HEK293 (cell line): ENCODE measurements around the gene CNIH3.

Experiments used
- CTCF ChIA-PET: fragments of 350-600 bp; formaldehyde crosslinking; extraction: SDS; loops from one replicate; lab custom pipeline; 2021; ENCODE audit warnings: antibody characterized with exemption; lab: Yijun Ruan, JAX
- POLR2A ChIA-PET: fragments of 300-600 bp; formaldehyde crosslinking; extraction: SDS; loops from one replicate; lab custom pipeline; 2020; ENCODE audit warnings: antibody characterized with exemption, inconsistent platforms; lab: Yijun Ruan, JAX
- H3K27ac ChIP-seq: fragments of 200-500 bp; sonication (Bioruptor generic); 2 replicates; pipeline ENCODE4 v1.5.1; 2014; ENCODE audit warnings: low read depth, low read length, control low read depth, inconsistent platforms; ENCODE audit errors: extremely low read depth
- H3K36me3 ChIP-seq, 2 experiments: fragments of 200-500 bp in 1 of 2; sonication (Bioruptor generic) in 1 of 2; 1 replicate in 1 of 2; 2 replicates in 1 of 2; pipeline ENCODE4 v1.5.1; 2014 to 2017; ENCODE audit warnings: inconsistent platforms in 2 of 2, low read length in 2 of 2; ENCODE audit not compliant: control insufficient read depth in 2 of 2, insufficient read depth in 1 of 2
- H3K4me1 ChIP-seq: fragments of 200-500 bp; sonication (Bioruptor generic); 2 replicates; pipeline ENCODE4 v1.5.1; 2014; ENCODE audit warnings: mild to moderate bottlenecking, low read length, inconsistent platforms; ENCODE audit not compliant: control insufficient read depth, insufficient read depth
- H3K4me3 ChIP-seq: 2 replicates; pipeline ENCODE4 v1.5.1; 2011; ENCODE audit warnings: low read depth, mild to moderate bottlenecking, control low read depth, low read length, moderate library complexity
- H3K9me3 ChIP-seq: fragments of 200-500 bp; sonication (Bioruptor generic); 2 replicates; pipeline ENCODE4 v1.5.1; 2014; ENCODE audit warnings: low read depth, low read length, inconsistent platforms; ENCODE audit not compliant: control insufficient read depth, insufficient read depth
- GLIS2 ChIP-seq: fragments of 450-650 bp; formaldehyde crosslinking; IDR thresholded peaks from 2 replicates; pipeline ENCODE4 v1.5.1; 2016; ENCODE audit warnings: missing biosample characterization, missing genetic modification characterization
- HOXA7 ChIP-seq: sonication (generic); formaldehyde crosslinking; IDR thresholded peaks from 2 replicates; pipeline ENCODE4 v1.8.1; 2022; ENCODE audit warnings: missing genetic modification reagents, borderline replicate concordance
- MZF1 ChIP-seq: fragments of 450-650 bp; formaldehyde crosslinking; IDR thresholded peaks from 2 replicates; pipeline ENCODE4 v1.5.1; 2017; ENCODE audit warnings: missing biosample characterization, missing genetic modification characterization, borderline replicate concordance
- RBAK ChIP-seq: fragments of 450-650 bp; formaldehyde crosslinking; IDR thresholded peaks from 2 replicates; pipeline ENCODE4 v1.5.1; 2016; ENCODE audit warnings: missing biosample characterization, missing genetic modification characterization
- SCRT2 ChIP-seq: fragments of 450-650 bp; formaldehyde crosslinking; IDR thresholded peaks from 2 replicates; pipeline ENCODE4 v1.5.1; 2016; ENCODE audit warnings: missing biosample characterization, missing genetic modification characterization
- SETDB1 ChIP-seq: IDR thresholded peaks from one replicate; pipeline ENCODE4 v1.6.1; 2017; ENCODE audit warnings: mild to moderate bottlenecking, low read length, moderate library complexity, mixed read lengths; ENCODE audit not compliant: insufficient read length
- ZBTB20 ChIP-seq: fragments of 450-650 bp; formaldehyde crosslinking; IDR thresholded peaks from 2 replicates; pipeline ENCODE4 v1.5.1; 2016; ENCODE audit warnings: missing biosample characterization, missing genetic modification characterization
- ZFP37 ChIP-seq: fragments of 450-650 bp; formaldehyde crosslinking; IDR thresholded peaks from 2 replicates; pipeline ENCODE4 v1.5.1; 2016; ENCODE audit warnings: missing biosample characterization, missing genetic modification characterization
- ZIC2 ChIP-seq: fragments of 450-650 bp; formaldehyde crosslinking; IDR thresholded peaks from 2 replicates; pipeline ENCODE4 v1.5.1; 2016; ENCODE audit warnings: missing biosample characterization, missing genetic modification characterization
- ZNF146 ChIP-seq: fragments of 450-650 bp; formaldehyde crosslinking; IDR thresholded peaks from 2 replicates; pipeline ENCODE4 v1.5.1; 2016; ENCODE audit warnings: missing biosample characterization, missing genetic modification characterization
- ZNF223 ChIP-seq: fragments of 450-650 bp; formaldehyde crosslinking; IDR thresholded peaks from 2 replicates; pipeline ENCODE4 v1.5.1; 2016; ENCODE audit warnings: missing biosample characterization, missing genetic modification characterization
- ZNF23 ChIP-seq: fragments of 450-650 bp; formaldehyde crosslinking; IDR thresholded peaks from 2 replicates; pipeline ENCODE4 v1.5.1; 2016; ENCODE audit warnings: missing biosample characterization, missing genetic modification characterization, borderline replicate concordance
- ZNF266 ChIP-seq: fragments of 450-650 bp; formaldehyde crosslinking; IDR thresholded peaks from 2 replicates; pipeline ENCODE4 v1.5.1; 2016; ENCODE audit warnings: missing biosample characterization, missing genetic modification characterization, low read depth
- ZNF274 ChIP-seq, 2 experiments: fragments of 200-500 bp in 1 of 2; fragments of 450-650 bp in 1 of 2; sonication (Bioruptor generic) in 1 of 2; formaldehyde crosslinking in 1 of 2; IDR thresholded peaks; 2 replicates each; pipeline versions ENCODE4 v1.5.1 to v1.6.1; 2014 to 2016; ENCODE audit warnings: borderline replicate concordance in 1 of 2, inconsistent platforms in 1 of 2, low read length in 1 of 2, missing biosample characterization in 1 of 2, missing genetic modification characterization in 1 of 2
- ZNF335 ChIP-seq: fragments of 450-650 bp; formaldehyde crosslinking; conservative IDR thresholded peaks from 2 replicates; pipeline ENCODE4 v1.5.1; 2016; ENCODE audit warnings: missing biosample characterization, missing genetic modification characterization
- ZNF433 ChIP-seq: fragments of 450-650 bp; formaldehyde crosslinking; IDR thresholded peaks from 2 replicates; pipeline ENCODE4 v1.5.1; 2016; ENCODE audit warnings: missing biosample characterization, missing genetic modification characterization, low read depth
- ZNF610 ChIP-seq: fragments of 450-650 bp; formaldehyde crosslinking; IDR thresholded peaks from 2 replicates; pipeline ENCODE4 v1.5.1; 2016; ENCODE audit warnings: missing biosample characterization, missing genetic modification characterization, borderline replicate concordance
- ZNF623 ChIP-seq: fragments of 450-650 bp; formaldehyde crosslinking; IDR thresholded peaks from 2 replicates; pipeline ENCODE4 v1.5.1; 2016; ENCODE audit warnings: missing biosample characterization, missing genetic modification characterization
- ZNF670 ChIP-seq: fragments of 450-650 bp; formaldehyde crosslinking; IDR thresholded peaks from 2 replicates; pipeline ENCODE4 v1.5.1; 2016; ENCODE audit warnings: missing biosample characterization, missing genetic modification characterization, low read depth
- ZNF677 ChIP-seq: fragments of 450-650 bp; IDR thresholded peaks from 2 replicates; pipeline ENCODE4 v1.5.0; 2018; ENCODE audit warnings: missing biosample characterization, mild to moderate bottlenecking, missing genetic modification characterization, moderate library complexity
- ZNF747 ChIP-seq: fragments of 450-650 bp; formaldehyde crosslinking; IDR thresholded peaks from 2 replicates; pipeline ENCODE4 v1.5.1; 2016; ENCODE audit warnings: missing biosample characterization, missing genetic modification characterization
- ZNF776 ChIP-seq: fragments of 450-650 bp; formaldehyde crosslinking; IDR thresholded peaks from 2 replicates; pipeline ENCODE4 v1.5.0; 2017; ENCODE audit warnings: missing biosample characterization, missing genetic modification characterization, borderline replicate concordance
- ZXDB ChIP-seq: fragments of 450-650 bp; formaldehyde crosslinking; IDR thresholded peaks from 2 replicates; pipeline ENCODE4 v1.5.1; 2016; ENCODE audit warnings: missing biosample characterization, missing genetic modification characterization
- TF ChIP-seq, protein P1 (sequence below): fragments of 450-650 bp; formaldehyde crosslinking; IDR thresholded peaks from 2 replicates; pipeline ENCODE4 v1.5.1; 2016; ENCODE audit warnings: missing biosample characterization, missing genetic modification characterization, borderline replicate concordance
- TF ChIP-seq, protein P2 (sequence below): fragments of 450-650 bp; IDR thresholded peaks from 2 replicates; pipeline ENCODE4 v1.5.1; 2018; ENCODE audit warnings: missing biosample characterization, missing genetic modification characterization
- TF ChIP-seq, protein P3 (sequence below): fragments of 450-650 bp; formaldehyde crosslinking; IDR thresholded peaks from 2 replicates; pipeline ENCODE4 v1.5.1; 2016; ENCODE audit warnings: missing biosample characterization, missing genetic modification characterization
- TF ChIP-seq, protein P4 (sequence below): fragments of 450-650 bp; formaldehyde crosslinking; IDR thresholded peaks from 2 replicates; pipeline ENCODE4 v1.5.1; 2016; ENCODE audit warnings: missing biosample characterization, missing genetic modification characterization

The CNIH3 gene

DNA sequence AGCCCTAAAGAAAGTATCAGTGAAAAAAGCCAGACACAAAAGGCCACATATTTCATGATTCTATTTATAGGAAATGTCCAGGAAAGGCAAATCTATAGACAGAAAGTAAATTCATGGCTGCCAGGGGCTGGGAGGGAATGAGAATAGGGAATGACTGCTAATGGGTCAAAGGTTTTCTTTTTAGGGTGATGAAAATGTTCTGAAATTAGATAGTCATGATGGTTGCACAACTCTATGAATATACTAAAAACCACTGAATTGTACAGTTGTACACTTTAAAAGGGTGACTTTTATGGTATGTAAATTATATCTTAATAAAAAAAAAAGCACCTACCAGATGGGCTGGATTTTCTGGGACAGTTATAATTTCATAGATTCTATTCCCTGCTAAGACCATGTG lies 114.8 kb downstream of the CNIH3 start:
- Histone ChIP-seq H3K27ac (no peak overlapping the region), H3K4me1 (peaks cover 4% of the 10 kb centered on the region; the same call in 1 of the 2 replicates), H3K9me3 (no peaks in the 10 kb centered on the region), H3K36me3 (no peaks in the 10 kb centered on the region), H3K4me3 (no peak overlapping the region)
- TF ChIP-seq ZNF23 (no peak), ZXDB (tag by site-specific recombination) (no peak), ZNF677 (tag by site-specific recombination) (no peak), ZNF266 (no peak), ZNF747 (no peak), ZNF335 (peak; percentile 19; the same call in 1 of the 2 replicates), MZF1 (tag by site-specific recombination) (no peak), ZNF146 (tag by site-specific recombination) (no peak), HOXA7 (CRISPR knock-in tag) (no peak)
- CTCF ChIA-PET: interaction anchor here (0.9 kb wide), 1 partner anchor 121 kb away, joined by 4 read pairs; no protein-coding TSS in a partner anchor
- POLR2A ChIA-PET: no interaction called here

DNA sequence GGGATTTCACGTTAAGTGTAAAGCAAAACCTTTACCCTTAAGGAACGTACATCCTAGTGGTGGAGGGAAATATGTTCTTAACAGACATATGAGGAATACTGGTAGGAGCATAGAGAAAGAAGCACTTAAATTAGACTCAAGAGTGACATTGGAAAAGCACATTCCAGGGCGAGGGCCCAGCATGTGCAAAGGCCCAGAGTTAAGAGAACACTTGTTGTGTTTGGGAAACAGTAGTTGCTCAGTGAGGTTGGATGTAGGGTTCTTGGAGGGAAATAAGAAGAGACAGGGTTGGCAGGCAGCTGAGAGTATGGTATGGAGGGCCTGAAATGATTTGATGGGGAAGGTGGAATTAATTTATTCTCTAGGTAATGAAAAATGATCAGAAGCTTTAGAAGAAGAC lies 115.5 kb downstream of the CNIH3 start:
- H3K27ac ChIP-seq: no peak overlapping the region
- H3K4me3 ChIP-seq: no peak overlapping the region
- CTCF ChIA-PET: interaction anchor here (1.2 kb wide), 1 partner anchor 23 kb away, joined by 3 read pairs; no protein-coding TSS in a partner anchor
- H3K9me3 ChIP-seq: no peaks in the 10 kb centered on the region
- peaks cover 4% of the 10 kb centered on the region for H3K4me1 ChIP-seq
- no peaks in the 10 kb centered on the region for H3K36me3 ChIP-seq
- POLR2A ChIA-PET: no interaction called here
- TF ChIP-seq SCRT2 (tag by site-specific recombination): peak; percentile 69
- no peak for TF ChIP-seq ZFP37 (tag by site-specific recombination)
- peak; percentile 82 for TF ChIP-seq ZNF623 (tag by site-specific recombination)
- no peak for TF ChIP-seq ZNF274 (IDR thresholded peaks at IDR 0.05; ENCODE audit: low read length)
- TF ChIP-seq ZNF274 (tag by site-specific recombination; IDR thresholded peaks at IDR 0.05; ENCODE audit: borderline replicate concordance): no peak
- TF ChIP-seq, protein P1, sequence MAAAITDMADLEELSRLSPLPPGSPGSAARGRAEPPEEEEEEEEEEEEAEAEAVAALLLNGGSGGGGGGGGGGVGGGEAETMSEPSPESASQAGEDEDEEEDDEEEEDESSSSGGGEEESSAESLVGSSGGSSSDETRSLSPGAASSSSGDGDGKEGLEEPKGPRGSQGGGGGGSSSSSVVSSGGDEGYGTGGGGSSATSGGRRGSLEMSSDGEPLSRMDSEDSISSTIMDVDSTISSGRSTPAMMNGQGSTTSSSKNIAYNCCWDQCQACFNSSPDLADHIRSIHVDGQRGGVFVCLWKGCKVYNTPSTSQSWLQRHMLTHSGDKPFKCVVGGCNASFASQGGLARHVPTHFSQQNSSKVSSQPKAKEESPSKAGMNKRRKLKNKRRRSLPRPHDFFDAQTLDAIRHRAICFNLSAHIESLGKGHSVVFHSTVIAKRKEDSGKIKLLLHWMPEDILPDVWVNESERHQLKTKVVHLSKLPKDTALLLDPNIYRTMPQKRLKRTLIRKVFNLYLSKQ: no peak
- no peak for TF ChIP-seq ZNF610 (tag by site-specific recombination)
- TF ChIP-seq ZBTB20 (tag by site-specific recombination): peak; percentile 26; the same call in 1 of the 2 replicates
- no peak for TF ChIP-seq ZIC2 (tag by site-specific recombination)
- TF ChIP-seq RBAK: no peak
- TF ChIP-seq GLIS2 (tag by site-specific recombination): no peak
- no peak for TF ChIP-seq ZNF433 (tag by site-specific recombination)
- TF ChIP-seq ZNF223 (tag by site-specific recombination): no peak
- TF ChIP-seq ZNF776: no peak
- TF ChIP-seq ZNF670 (tag by site-specific recombination): no peak
- TF ChIP-seq, protein P2, sequence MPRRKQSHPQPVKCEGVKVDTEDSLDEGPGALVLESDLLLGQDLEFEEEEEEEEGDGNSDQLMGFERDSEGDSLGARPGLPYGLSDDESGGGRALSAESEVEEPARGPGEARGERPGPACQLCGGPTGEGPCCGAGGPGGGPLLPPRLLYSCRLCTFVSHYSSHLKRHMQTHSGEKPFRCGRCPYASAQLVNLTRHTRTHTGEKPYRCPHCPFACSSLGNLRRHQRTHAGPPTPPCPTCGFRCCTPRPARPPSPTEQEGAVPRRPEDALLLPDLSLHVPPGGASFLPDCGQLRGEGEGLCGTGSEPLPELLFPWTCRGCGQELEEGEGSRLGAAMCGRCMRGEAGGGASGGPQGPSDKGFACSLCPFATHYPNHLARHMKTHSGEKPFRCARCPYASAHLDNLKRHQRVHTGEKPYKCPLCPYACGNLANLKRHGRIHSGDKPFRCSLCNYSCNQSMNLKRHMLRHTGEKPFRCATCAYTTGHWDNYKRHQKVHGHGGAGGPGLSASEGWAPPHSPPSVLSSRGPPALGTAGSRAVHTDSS: no peak
- TF ChIP-seq, protein P3, sequence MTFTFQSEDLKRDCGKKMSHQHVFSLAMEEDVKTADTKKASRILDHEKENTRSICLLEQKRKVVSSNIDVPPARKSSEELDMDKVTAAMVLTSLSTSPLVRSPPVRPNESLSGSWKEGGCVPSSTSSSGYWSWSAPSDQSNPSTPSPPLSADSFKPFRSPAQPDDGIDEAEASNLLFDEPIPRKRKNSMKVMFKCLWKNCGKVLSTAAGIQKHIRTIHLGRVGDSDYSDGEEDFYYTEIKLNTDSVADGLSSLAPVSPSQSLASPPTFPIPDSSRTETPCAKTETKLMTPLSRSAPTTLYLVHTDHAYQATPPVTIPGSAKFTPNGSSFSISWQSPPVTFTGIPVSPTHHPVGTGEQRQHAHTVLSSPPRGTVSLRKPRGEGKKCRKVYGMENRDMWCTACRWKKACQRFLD (tag by site-specific recombination): no peak
- TF ChIP-seq, protein P4, sequence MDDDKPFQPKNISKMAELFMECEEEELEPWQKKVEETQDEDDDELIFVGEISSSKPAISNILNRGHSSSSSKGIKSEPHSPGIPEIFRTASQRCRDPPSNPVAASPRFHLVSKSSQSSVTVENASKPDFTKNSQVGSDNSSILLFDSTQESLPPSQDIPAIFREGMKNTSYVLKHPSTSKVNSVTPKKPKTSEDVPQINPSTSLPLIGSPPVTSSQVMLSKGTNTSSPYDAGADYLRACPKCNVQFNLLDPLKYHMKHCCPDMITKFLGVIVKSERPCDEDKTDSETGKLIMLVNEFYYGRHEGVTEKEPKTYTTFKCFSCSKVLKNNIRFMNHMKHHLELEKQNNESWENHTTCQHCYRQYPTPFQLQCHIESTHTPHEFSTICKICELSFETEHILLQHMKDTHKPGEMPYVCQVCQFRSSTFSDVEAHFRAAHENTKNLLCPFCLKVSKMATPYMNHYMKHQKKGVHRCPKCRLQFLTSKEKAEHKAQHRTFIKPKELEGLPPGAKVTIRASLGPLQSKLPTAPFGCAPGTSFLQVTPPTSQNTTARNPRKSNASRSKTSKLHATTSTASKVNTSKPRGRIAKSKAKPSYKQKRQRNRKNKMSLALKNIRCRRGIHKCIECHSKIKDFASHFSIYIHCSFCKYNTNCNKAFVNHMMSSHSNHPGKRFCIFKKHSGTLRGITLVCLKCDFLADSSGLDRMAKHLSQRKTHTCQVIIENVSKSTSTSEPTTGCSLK: no peak
- TF ChIP-seq SETDB1: no peak
